Endodermal cell (in vitro differentiated cells): ENCODE measurements around the gene RBMS3. TPM values are rescaled to one million over a fixed set of nuclear protein-coding genes. Genes with fewer than 3 reads are reported as not detected.

ENCODE experiments used
- DNase-seq: peaks from one replicate; pipeline ENCODE4 v3.0.0-alpha.2; 2017
- H3K27ac ChIP-seq: 2 replicates; pipeline ENCODE4 v1.5.1; 2013; ENCODE audit warnings: mild to moderate bottlenecking, low read depth, low read length, moderate library complexity
- H3K27me3 ChIP-seq: 2 replicates; pipeline ENCODE4 v1.6.1; 2013; ENCODE audit warnings: mild to moderate bottlenecking, low read length, moderate library complexity; ENCODE audit not compliant: insufficient read depth, control insufficient read depth, poor library complexity, severe bottlenecking
- H3K36me3 ChIP-seq: 2 replicates; pipeline ENCODE4 v1.7.0; 2013; ENCODE audit warnings: mild to moderate bottlenecking, low read length, moderate library complexity; ENCODE audit not compliant: control insufficient read depth, insufficient read depth
- H3K4me1 ChIP-seq: one replicate; pipeline ENCODE4 v1.7.0; 2013; ENCODE audit warnings: low read length; ENCODE audit not compliant: control insufficient read depth, insufficient read depth
- H3K4me3 ChIP-seq: 2 replicates; pipeline ENCODE4 v1.5.1; 2013; ENCODE audit warnings: mild to moderate bottlenecking, low read length, moderate library complexity
- H3K9ac ChIP-seq: 2 replicates; pipeline ENCODE4 v1.6.1; 2013; ENCODE audit warnings: mild to moderate bottlenecking, low read length, moderate library complexity; ENCODE audit not compliant: poor library complexity, severe bottlenecking; ENCODE audit errors: extremely low read depth
- H3K9me3 ChIP-seq: 2 replicates; pipeline ENCODE4 v1.6.1; 2013; ENCODE audit warnings: mild to moderate bottlenecking, low read length, moderate library complexity; ENCODE audit not compliant: control insufficient read depth
- H3K27ac Mint-ChIP-seq: 2 replicates; pipeline ENCODE4 v1.8.0; 2020; ENCODE audit warnings: mixed read lengths
- H3K27me3 Mint-ChIP-seq: 2 replicates; pipeline ENCODE4 v1.8.0; 2021; ENCODE audit warnings: mild to moderate bottlenecking, mixed read lengths; ENCODE audit not compliant: insufficient read depth
- H3K36me3 Mint-ChIP-seq: 2 replicates; pipeline ENCODE4 v1.8.0; 2020; ENCODE audit warnings: low read depth, mixed read lengths
- H3K4me1 Mint-ChIP-seq: 2 replicates; pipeline ENCODE4 v1.8.0; 2020; ENCODE audit warnings: mixed read lengths
- H3K4me3 Mint-ChIP-seq: 2 replicates; pipeline ENCODE4 v1.8.0; 2020; ENCODE audit warnings: mild to moderate bottlenecking, moderate library complexity, mixed read lengths
- H3K9me3 Mint-ChIP-seq: 2 replicates; pipeline ENCODE4 v1.8.0; 2020; ENCODE audit warnings: mild to moderate bottlenecking, mixed read lengths
- WGBS, 2 experiments: methylation state at CpG; one replicate each; pipeline versions ENCODE4 v1.1.5 to v1.1.7; 2013; ENCODE audit warnings: missing lambda C conversion rate in 2 of 2, mixed read lengths in 1 of 2; ENCODE audit not compliant: insufficient coverage in 1 of 2, insufficient read length in 1 of 2; 5-methylcytosine and 5-hydroxymethylcytosine counted together
- total RNA-seq, 2 donors: library from RNA; stranded (reverse); fragmentation: NEBNext Ultra II Directional in 1 of 2; extraction: Animal tissue kit (Norgen Biotek cat#: 25700) in 1 of 2; gene quantifications; 2 replicates in 1 of 2; 3 replicates in 1 of 2; pipeline ENCODE4 v1.2.1, GENCODE V29; 2021
- TF ChIP-seq, protein P1 (sequence below): fragments of 200-600 bp; sonication (generic); conservative IDR thresholded peaks from 2 replicates; pipeline ENCODE4 v1.5.0; 2021; ENCODE audit warnings: antibody characterized with exemption, mild to moderate bottlenecking

RBMS3 gene
- total RNA-seq, 2 donors from 2014 or later = 2.0 to 7.3 TPM

DNA sequence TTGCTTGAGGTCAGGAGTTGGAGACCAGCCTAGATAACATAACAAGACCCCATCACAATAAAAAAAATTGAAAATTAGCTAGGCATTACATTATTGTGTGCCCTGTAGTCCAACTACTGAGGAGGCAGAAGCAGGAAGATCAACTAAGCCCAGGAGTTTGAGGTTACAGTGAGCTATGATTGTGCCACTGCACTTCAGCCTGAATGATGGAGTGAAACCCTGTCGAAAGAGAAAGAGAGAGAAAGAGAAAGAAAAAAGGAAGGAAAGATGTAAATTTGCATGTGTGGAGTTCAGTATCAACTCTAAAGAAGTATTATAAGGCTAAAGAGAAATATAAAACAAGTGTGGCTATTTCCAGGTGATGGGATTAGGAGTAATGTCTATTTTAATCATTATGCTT, 661.4 kb downstream of the RBMS3 start:
- Mint-ChIP-seq H3K4me3 (no peak overlapping the region), H3K4me1 (peaks cover 6% of the 10 kb centered on the region), H3K27ac (no peak overlapping the region), H3K27me3 (no peaks in the 10 kb centered on the region), H3K9me3 (no peaks in the 10 kb centered on the region), H3K36me3 (no peaks in the 10 kb centered on the region)
- H3K4me1 ChIP-seq = peaks cover 2% of the 10 kb centered on the region
- WGBS, 2 experiments = 94% methylated on average over 1 of the region's 1 CpG
- H3K27me3 ChIP-seq = no peaks in the 10 kb centered on the region
- TF ChIP-seq, protein P1, sequence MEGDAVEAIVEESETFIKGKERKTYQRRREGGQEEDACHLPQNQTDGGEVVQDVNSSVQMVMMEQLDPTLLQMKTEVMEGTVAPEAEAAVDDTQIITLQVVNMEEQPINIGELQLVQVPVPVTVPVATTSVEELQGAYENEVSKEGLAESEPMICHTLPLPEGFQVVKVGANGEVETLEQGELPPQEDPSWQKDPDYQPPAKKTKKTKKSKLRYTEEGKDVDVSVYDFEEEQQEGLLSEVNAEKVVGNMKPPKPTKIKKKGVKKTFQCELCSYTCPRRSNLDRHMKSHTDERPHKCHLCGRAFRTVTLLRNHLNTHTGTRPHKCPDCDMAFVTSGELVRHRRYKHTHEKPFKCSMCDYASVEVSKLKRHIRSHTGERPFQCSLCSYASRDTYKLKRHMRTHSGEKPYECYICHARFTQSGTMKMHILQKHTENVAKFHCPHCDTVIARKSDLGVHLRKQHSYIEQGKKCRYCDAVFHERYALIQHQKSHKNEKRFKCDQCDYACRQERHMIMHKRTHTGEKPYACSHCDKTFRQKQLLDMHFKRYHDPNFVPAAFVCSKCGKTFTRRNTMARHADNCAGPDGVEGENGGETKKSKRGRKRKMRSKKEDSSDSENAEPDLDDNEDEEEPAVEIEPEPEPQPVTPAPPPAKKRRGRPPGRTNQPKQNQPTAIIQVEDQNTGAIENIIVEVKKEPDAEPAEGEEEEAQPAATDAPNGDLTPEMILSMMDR = no peak
- no peak overlapping the region for H3K4me3 ChIP-seq
- no peak overlapping the region for H3K9ac ChIP-seq
- no peak overlapping the region for H3K27ac ChIP-seq
- H3K36me3 ChIP-seq = no peaks in the 10 kb centered on the region
- no peak for DNase-seq
- no peaks in the 10 kb centered on the region for H3K9me3 ChIP-seq

DNA sequence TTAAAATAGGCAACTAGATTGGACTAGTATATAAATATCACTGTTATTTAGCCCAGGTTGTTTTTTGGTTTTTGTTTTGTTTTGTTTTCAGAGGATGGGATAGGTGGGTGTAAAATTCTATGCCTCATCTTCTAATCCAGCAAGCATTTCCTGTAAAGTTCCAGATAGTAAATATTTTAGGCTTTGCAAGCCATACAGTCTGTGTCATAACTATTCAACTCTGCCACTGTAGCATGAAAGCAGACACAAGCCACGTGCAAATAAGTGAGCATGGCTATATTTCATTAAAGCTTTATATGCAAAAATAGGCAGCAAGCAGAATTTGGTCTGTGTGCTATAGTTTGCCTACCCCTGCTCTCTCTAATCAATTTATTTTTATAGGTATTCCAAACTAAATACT, 668.3 kb downstream of the RBMS3 start:
- Mint-ChIP-seq H3K9me3 (no peaks in the 10 kb centered on the region), H3K27ac (no peak overlapping the region), H3K4me3 (no peak overlapping the region), H3K27me3 (no peaks in the 10 kb centered on the region), H3K36me3 (no peaks in the 10 kb centered on the region), H3K4me1 (no peaks in the 10 kb centered on the region)
- H3K4me1 ChIP-seq = no peaks in the 10 kb centered on the region
- H3K27ac ChIP-seq = no peak overlapping the region
- H3K9me3 ChIP-seq = no peaks in the 10 kb centered on the region
- TF ChIP-seq, protein P1 = no peak
- no peaks in the 10 kb centered on the region for H3K36me3 ChIP-seq
- H3K27me3 ChIP-seq = no peaks in the 10 kb centered on the region
- H3K4me3 ChIP-seq = no peak overlapping the region
- H3K9ac ChIP-seq = no peak overlapping the region
- WGBS, 2 experiments = 89% methylated on average over 1 of the region's 1 CpG; no CpG with 5 or more reads in 1 of the 2 experiments
- DNase-seq = no peak

DNA sequence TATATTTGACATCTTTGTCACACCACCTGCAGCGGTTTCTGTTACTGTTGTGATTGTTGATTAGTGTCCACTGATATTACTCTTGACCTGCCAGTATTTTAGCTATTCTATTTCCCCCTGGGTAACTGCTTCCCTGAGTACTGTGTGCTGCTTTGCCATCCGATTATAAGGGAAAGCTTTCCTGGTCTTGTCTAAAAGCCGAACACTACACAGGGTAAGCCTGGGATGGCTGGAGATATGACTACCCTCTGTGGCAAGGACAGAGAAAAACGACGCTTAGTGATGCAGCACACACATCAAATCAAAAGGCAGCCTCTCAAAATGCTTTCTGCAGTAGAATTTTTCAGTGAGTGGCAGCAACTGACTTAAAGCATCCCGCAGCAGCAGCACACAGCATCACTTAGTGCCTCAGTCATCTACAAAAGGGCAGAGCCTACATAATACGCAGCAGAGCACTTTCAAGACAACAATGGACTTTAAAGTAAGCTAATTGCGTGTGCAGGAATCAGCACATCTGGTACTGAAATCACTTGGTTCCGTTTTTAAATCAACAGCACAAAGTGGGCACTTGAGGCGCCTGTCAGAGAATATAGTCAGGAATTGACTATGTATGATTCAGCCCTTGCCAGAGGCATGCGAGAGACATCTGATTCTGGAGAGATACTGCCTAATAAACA, 669.2 kb downstream of the RBMS3 start:
- H3K27me3 Mint-ChIP-seq = no peaks in the 10 kb centered on the region
- no peaks in the 10 kb centered on the region for H3K9me3 Mint-ChIP-seq
- no peaks in the 10 kb centered on the region for H3K4me1 Mint-ChIP-seq
- TF ChIP-seq, protein P1 = no peak
- DNase-seq = no peak
- Histone ChIP-seq H3K36me3 (no peaks in the 10 kb centered on the region), H3K4me3 (no peak overlapping the region), H3K4me1 (no peaks in the 10 kb centered on the region), H3K9ac (no peak overlapping the region), H3K9me3 (no peaks in the 10 kb centered on the region), H3K27me3 (no peaks in the 10 kb centered on the region), H3K27ac (no peak overlapping the region)
- H3K27ac Mint-ChIP-seq = no peak overlapping the region
- no peaks in the 10 kb centered on the region for H3K36me3 Mint-ChIP-seq
- no peak overlapping the region for H3K4me3 Mint-ChIP-seq
- WGBS, 2 experiments = 91 to 93% methylated on average over 10 to 11 of the region's 11 CpGs
